GM23338 (cell line): Measurements from ENCODE around the gene CHMP6. TPM values are rescaled to one million over a fixed set of nuclear protein-coding genes. Genes with fewer than 3 reads are reported as not detected.

Experiments
- ATAC-seq: fragments of 200-7000 bp; cut with Tn5 transposase; 3 replicates; pipeline ENCODE4 v1.9.1; 2020
- DNase-seq: peaks from one replicate; pipeline ENCODE4 v3.0.0-alpha.2; 2015; ENCODE audit warnings: low spot score
- H2AFZ ChIP-seq: fragments of 200-600 bp; sonication (generic); 2 replicates; pipeline ENCODE4 v1.8.0; 2016; ENCODE audit warnings: antibody characterized with exemption, mild to moderate bottlenecking, moderate library complexity
- H3F3A ChIP-seq: fragments of 200-600 bp; sonication (generic); replicated peaks from 2 replicates; pipeline ENCODE4 v1.8.0; 2017; ENCODE audit warnings: antibody characterized with exemption, mixed run types, low read depth
- H3K27ac ChIP-seq: fragments of 200-600 bp; sonication (generic); 2 replicates; pipeline ENCODE4 v1.6.1; 2016; ENCODE audit warnings: low read depth
- H3K27me3 ChIP-seq: fragments of 200-600 bp; sonication (generic); 2 replicates; pipeline ENCODE4 v1.8.0; 2016; ENCODE audit warnings: mild to moderate bottlenecking, mixed run types, moderate library complexity; ENCODE audit not compliant: insufficient read depth
- H3K36me3 ChIP-seq: fragments of 200-600 bp; sonication (generic); 2 replicates; pipeline ENCODE4 v1.8.0; 2016; ENCODE audit warnings: mild to moderate bottlenecking; ENCODE audit not compliant: insufficient read depth
- H3K4me1 ChIP-seq: fragments of 200-600 bp; sonication (generic); 2 replicates; pipeline ENCODE4 v1.8.0; 2016; ENCODE audit warnings: mild to moderate bottlenecking, moderate library complexity; ENCODE audit not compliant: insufficient read depth
- H3K4me2 ChIP-seq: fragments of 200-600 bp; sonication (generic); 2 replicates; pipeline ENCODE4 v1.7.1; 2017; ENCODE audit warnings: mixed run types
- H3K4me3 ChIP-seq: fragments of 200-600 bp; sonication (generic); 2 replicates; pipeline ENCODE4 v1.6.1; 2016; ENCODE audit warnings: mixed run types
- H3K79me2 ChIP-seq: fragments of 200-600 bp; sonication (generic); replicated peaks from 2 replicates; pipeline ENCODE4 v1.8.0; 2017; ENCODE audit warnings: mild to moderate bottlenecking; ENCODE audit not compliant: insufficient read depth
- H3K9me2 ChIP-seq: fragments of 200-600 bp; sonication (generic); 2 replicates; pipeline ENCODE4 v1.8.0; 2017; ENCODE audit not compliant: insufficient read depth
- H4K20me1 ChIP-seq: fragments of 200-600 bp; sonication (generic); replicated peaks from 2 replicates; pipeline ENCODE4 v1.8.0; 2017; ENCODE audit warnings: mild to moderate bottlenecking; ENCODE audit not compliant: insufficient read depth
- H3K27ac Mint-ChIP-seq: 2 replicates; pipeline ENCODE4 v1.8.0; 2020; ENCODE audit warnings: inconsistent platforms, mild to moderate bottlenecking, moderate library complexity, mixed read lengths
- H3K27me3 Mint-ChIP-seq: 3 replicates; pipeline ENCODE4 v1.8.0; 2022; ENCODE audit warnings: low read depth, mild to moderate bottlenecking, moderate library complexity, mixed read lengths, inconsistent platforms; ENCODE audit not compliant: insufficient read depth, poor library complexity
- H3K36me3 Mint-ChIP-seq: 3 replicates; pipeline ENCODE4 v1.8.0; 2021; ENCODE audit warnings: low read depth, mild to moderate bottlenecking, inconsistent platforms, moderate library complexity, mixed read lengths
- H3K4me1 Mint-ChIP-seq: 3 replicates; pipeline ENCODE4 v1.8.0; 2020; ENCODE audit warnings: mild to moderate bottlenecking, inconsistent platforms, mixed read lengths
- H3K4me3 Mint-ChIP-seq: 3 replicates; pipeline ENCODE4 v1.8.0; 2021; ENCODE audit warnings: moderate library complexity, mild to moderate bottlenecking, inconsistent platforms, mixed read lengths
- H3K9me3 Mint-ChIP-seq: 3 replicates; pipeline ENCODE4 v1.8.0; 2020; ENCODE audit warnings: moderate library complexity, mild to moderate bottlenecking, inconsistent platforms, mixed read lengths
- CREB1 ChIP-seq: fragments of 250-450 bp; sonication (Bioruptor Pico); IDR thresholded peaks from 2 replicates; pipeline ENCODE4 v1.5.0; 2020; ENCODE audit warnings: low read depth, mild to moderate bottlenecking, moderate library complexity
- CTCF ChIP-seq, 2 experiments: fragments of 200-600 bp in 1 of 2; sonication (generic) in 1 of 2; conservative IDR thresholded peaks; 2 replicates each; pipeline versions ENCODE4 v1.5.1 to v1.6.1; 2016 to 2017; ENCODE audit warnings: antibody characterized with exemption in 2 of 2, low read depth in 2 of 2, mild to moderate bottlenecking in 2 of 2, moderate library complexity in 1 of 2
- EZH2 ChIP-seq: fragments of 200-600 bp; sonication (generic); IDR thresholded peaks from one replicate; pipeline ENCODE4 v1.8.0; 2017; ENCODE audit warnings: antibody characterized with exemption, mild to moderate bottlenecking, low read depth; ENCODE audit not compliant: unreplicated experiment
- EZH2phosphoT487 ChIP-seq: fragments of 200-600 bp; sonication (generic); IDR thresholded peaks from one replicate; pipeline ENCODE4 v1.8.1; 2018; ENCODE audit warnings: antibody characterized with exemption; ENCODE audit not compliant: unreplicated experiment
- JUNB ChIP-seq: IDR thresholded peaks from one replicate; pipeline ENCODE4 v1.6.1; 2016; ENCODE audit warnings: antibody characterized with exemption; ENCODE audit not compliant: unreplicated experiment
- POLR2AphosphoS5 ChIP-seq: IDR thresholded peaks from 2 replicates; pipeline ENCODE4 v1.6.1; 2016; ENCODE audit warnings: antibody characterized with exemption, low read depth
- REST ChIP-seq: IDR thresholded peaks from one replicate; pipeline ENCODE4 v1.6.1; 2018; ENCODE audit warnings: antibody characterized with exemption; ENCODE audit not compliant: unreplicated experiment
- ZNF114 ChIP-seq: fragments of 250-450 bp; sonication (Bioruptor Pico); IDR thresholded peaks from 2 replicates; pipeline ENCODE4 v1.5.0; 2020; ENCODE audit warnings: mild to moderate bottlenecking, moderate library complexity
- ZNF331 ChIP-seq: fragments of 250-450 bp; sonication (Bioruptor Pico); IDR thresholded peaks from 2 replicates; pipeline ENCODE4 v1.5.0; 2020; ENCODE audit warnings: low read depth, mild to moderate bottlenecking, moderate library complexity
- polyA plus RNA-seq: library from polyadenylated mRNA; unstranded; fragments of >200 nt; fragmentation: Nextera tagmentation; extraction: Ambion mirVana; gene quantifications from 2 replicates; pipeline ENCODE4 v1.2.1, GENCODE V29; 2016
- total RNA-seq: library from RNA; depleted of rRNA; stranded (reverse); fragments of >200 nt; shearing (Covaris generic); gene quantifications from 2 replicates; pipeline ENCODE4 v1.2.3, GENCODE V29; 2014

Gene CHMP6
- total and polyA plus RNA-seq, 2 experiments from 2014 or later = 12.3 to 14.0 TPM

DNA sequence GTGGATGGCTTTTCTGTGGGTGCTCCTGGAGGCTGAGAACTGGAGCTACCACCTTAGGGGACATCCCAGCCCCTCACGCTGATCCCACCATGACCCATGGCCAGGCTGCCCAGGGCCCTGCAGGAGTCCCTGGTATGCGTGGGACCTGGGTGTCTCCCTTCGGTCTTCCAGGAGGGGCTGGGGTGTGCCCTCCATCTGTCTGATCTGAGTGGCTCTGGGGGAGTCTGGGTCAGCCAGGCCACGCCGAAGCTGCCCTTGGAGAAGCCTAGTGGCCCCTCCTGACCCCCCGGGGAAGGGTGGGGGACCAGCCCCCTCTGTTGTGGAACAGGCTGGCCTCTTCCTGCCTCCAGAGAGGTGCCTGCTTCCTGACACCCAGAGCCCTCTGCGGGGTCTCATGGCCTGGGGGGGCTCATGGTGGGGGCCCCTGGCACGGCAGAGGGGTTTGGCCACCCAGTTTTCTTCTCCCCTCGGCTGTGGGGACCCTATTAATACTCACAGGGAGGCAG, 54.0 kb downstream of the CHMP6 start:
- H3K27ac Mint-ChIP-seq = no peak overlapping the region
- Histone ChIP-seq H3K9me2 (no peaks in the 10 kb centered on the region), H3K27me3 (no peaks in the 10 kb centered on the region), H3K36me3 (no peaks in the 10 kb centered on the region), H4K20me1 (peaks cover 6% of the 10 kb centered on the region), H2AFZ (no peak overlapping the region), H3K4me1 (no peaks in the 10 kb centered on the region), H3K4me3 (no peak overlapping the region), H3K27ac (no peak overlapping the region), H3K4me2 (no peak overlapping the region), H3F3A (peaks cover 4% of the 10 kb centered on the region; the same call in 1 of the 2 replicates), H3K79me2 (peaks cover 67% of the 10 kb centered on the region)
- H3K9me3 Mint-ChIP-seq = no peaks in the 10 kb centered on the region
- peaks cover 12% of the 10 kb centered on the region for H3K4me1 Mint-ChIP-seq
- H3K4me3 Mint-ChIP-seq = no peak overlapping the region
- H3K36me3 Mint-ChIP-seq = no peaks in the 10 kb centered on the region
- no peak for TF ChIP-seq JUNB
- no peak for TF ChIP-seq CREB1
- TF ChIP-seq POLR2AphosphoS5 = no peak
- TF ChIP-seq EZH2 = no peak
- TF ChIP-seq ZNF331 (CRISPR knock-in tag) = no peak
- DNase-seq = no peak
- no peak for ATAC-seq
- peaks cover 15% of the 10 kb centered on the region for H3K27me3 Mint-ChIP-seq

GRCh38 chr17:81046132-81046769, 54.6 kb downstream of the CHMP6 start:
- 0 out of 2 replicates have a peak, but pooled peaks cover under 1% of the 10 kb centered on the region for H3F3A ChIP-seq
- no peak overlapping the region for H2AFZ ChIP-seq
- peaks cover 65% of the 10 kb centered on the region for H3K79me2 ChIP-seq
- TF ChIP-seq EZH2 (no peak), ZNF331 (CRISPR knock-in tag) (no peak), REST (no peak), CREB1 (no peak), ZNF114 (CRISPR knock-in tag) (no peak), EZH2phosphoT487 (no peak), CTCF (conservative IDR thresholded peaks at IDR 0.05; ENCODE audit: low read depth in 2 of 2) (no peak)
- ATAC-seq (no peak), DNase-seq (no peak)
- no peak overlapping the region for H3K4me3 ChIP-seq
- peaks cover 11% of the 10 kb centered on the region for H3K4me1 Mint-ChIP-seq
- no peaks in the 10 kb centered on the region for H3K36me3 Mint-ChIP-seq
- H3K9me3 Mint-ChIP-seq = no peaks in the 10 kb centered on the region
- H3K4me2 ChIP-seq = no peak overlapping the region
- no peak overlapping the region for H3K27ac ChIP-seq
- no peaks in the 10 kb centered on the region for H3K27me3 ChIP-seq
- no peaks in the 10 kb centered on the region for H3K9me2 ChIP-seq
- H4K20me1 ChIP-seq = peaks cover 6% of the 10 kb centered on the region
- H3K4me3 Mint-ChIP-seq = no peak overlapping the region
- no peaks in the 10 kb centered on the region for H3K36me3 ChIP-seq
- peak overlapping the region; percentile 26; the same call in 1 of the 2 replicates for H3K27ac Mint-ChIP-seq
- no peaks in the 10 kb centered on the region for H3K4me1 ChIP-seq
- peaks cover 14% of the 10 kb centered on the region for H3K27me3 Mint-ChIP-seq
